Thoracic aorta (tissue), 2 donors: ENCODE data around the gene NTMT1. TPM values are rescaled to one million over a fixed set of nuclear protein-coding genes. Genes with fewer than 3 reads are reported as not detected.

Source experiments
- ATAC-seq: fragments of 150-250 bp; one replicate; pipeline ENCODE4 v1.8.0; 2017; ENCODE audit warnings: low read depth; ENCODE audit not compliant: insufficient number of reproducible peaks, low FRiP score
- DNase-seq: peaks from one replicate; pipeline ENCODE4 v3.0.0-alpha.2; 2020; ENCODE audit warnings: low spot score
- H3K27ac ChIP-seq, 2 donors: fragments of 200-600 bp; sonication (generic); 1 replicate in 1 of 2; 2 replicates in 1 of 2; pipeline ENCODE4 v1.5.1; 2016; ENCODE audit warnings: mild to moderate bottlenecking in 2 of 2, moderate library complexity in 2 of 2
- H3K27me3 ChIP-seq: fragments of 200-600 bp; sonication (generic); replicated peaks from 2 replicates; pipeline ENCODE4 v1.6.0; 2016; ENCODE audit warnings: mild to moderate bottlenecking; ENCODE audit not compliant: insufficient read depth
- H3K36me3 ChIP-seq: fragments of 200-600 bp; sonication (generic); one replicate; pipeline ENCODE4 v1.5.1; 2016
- H3K4me1 ChIP-seq, 2 donors: fragments of 200-600 bp; sonication (generic); 1 replicate in 1 of 2; 2 replicates in 1 of 2; pipeline versions ENCODE4 v1.5.1 to v1.6.0; 2016; ENCODE audit warnings: low read depth in 2 of 2, mild to moderate bottlenecking in 1 of 2; ENCODE audit not compliant: control insufficient read depth in 1 of 2
- H3K4me3 ChIP-seq: fragments of 200-600 bp; sonication (generic); 2 replicates; pipeline ENCODE4 v1.5.1; 2016; ENCODE audit warnings: mild to moderate bottlenecking
- H3K9me3 ChIP-seq: fragments of 200-600 bp; sonication (generic); 2 replicates; pipeline ENCODE4 v1.5.1; 2016
- total RNA-seq, 2 donors: library from RNA; depleted of rRNA; stranded (reverse); fragments of >200 nt; gene quantifications; one replicate each; pipeline versions ENCODE4 v1.1.0 to v1.2.3, GENCODE V29; 2016
- TF ChIP-seq, protein P1 (sequence below): fragments of 200-600 bp; sonication (generic); IDR thresholded peaks from one replicate; pipeline ENCODE4 v1.5.1; 2019; ENCODE audit warnings: antibody characterized with exemption

Gene NTMT1
- total RNA-seq, 2 donors from 2014 or later = 16.9 to 27.2 TPM

DNA sequence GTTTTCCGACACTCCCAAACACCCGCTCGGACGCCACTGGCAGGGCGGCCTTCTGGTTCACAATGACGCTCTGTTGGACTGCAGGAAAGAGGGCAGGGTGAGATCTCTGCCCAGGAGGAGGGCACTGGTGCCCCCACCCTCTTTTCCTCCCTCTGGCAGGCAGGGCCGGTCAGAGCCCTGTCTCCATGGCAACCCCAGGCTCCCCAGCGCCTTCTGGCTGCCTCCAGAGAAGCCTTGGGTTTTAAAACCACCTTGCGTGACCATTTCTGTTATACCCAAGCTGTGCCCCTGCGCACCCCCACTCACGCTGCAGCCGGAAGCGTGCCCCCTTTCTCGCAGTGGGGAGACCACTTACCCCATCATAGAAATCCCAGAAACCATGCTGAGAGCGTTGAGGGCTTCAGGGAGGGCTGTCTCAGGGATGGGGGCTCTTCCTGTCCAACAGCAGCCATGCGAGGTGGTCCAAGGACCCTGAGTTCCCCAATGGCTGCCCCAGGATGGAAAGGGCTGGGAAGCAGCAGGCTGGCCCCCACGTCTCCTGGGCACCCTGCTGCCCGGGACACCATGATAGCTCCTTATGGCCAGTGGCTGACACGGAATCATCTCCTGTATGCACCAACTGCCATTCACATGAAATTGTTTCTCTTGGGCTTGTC, 12.3 kb upstream of the NTMT1 start:
- no peaks in the 10 kb centered on the region for H3K9me3 ChIP-seq
- H3K27ac ChIP-seq = peak overlapping the region; percentile 71 to 76
- no peaks in the 10 kb centered on the region for H3K27me3 ChIP-seq
- TF ChIP-seq, protein P1, sequence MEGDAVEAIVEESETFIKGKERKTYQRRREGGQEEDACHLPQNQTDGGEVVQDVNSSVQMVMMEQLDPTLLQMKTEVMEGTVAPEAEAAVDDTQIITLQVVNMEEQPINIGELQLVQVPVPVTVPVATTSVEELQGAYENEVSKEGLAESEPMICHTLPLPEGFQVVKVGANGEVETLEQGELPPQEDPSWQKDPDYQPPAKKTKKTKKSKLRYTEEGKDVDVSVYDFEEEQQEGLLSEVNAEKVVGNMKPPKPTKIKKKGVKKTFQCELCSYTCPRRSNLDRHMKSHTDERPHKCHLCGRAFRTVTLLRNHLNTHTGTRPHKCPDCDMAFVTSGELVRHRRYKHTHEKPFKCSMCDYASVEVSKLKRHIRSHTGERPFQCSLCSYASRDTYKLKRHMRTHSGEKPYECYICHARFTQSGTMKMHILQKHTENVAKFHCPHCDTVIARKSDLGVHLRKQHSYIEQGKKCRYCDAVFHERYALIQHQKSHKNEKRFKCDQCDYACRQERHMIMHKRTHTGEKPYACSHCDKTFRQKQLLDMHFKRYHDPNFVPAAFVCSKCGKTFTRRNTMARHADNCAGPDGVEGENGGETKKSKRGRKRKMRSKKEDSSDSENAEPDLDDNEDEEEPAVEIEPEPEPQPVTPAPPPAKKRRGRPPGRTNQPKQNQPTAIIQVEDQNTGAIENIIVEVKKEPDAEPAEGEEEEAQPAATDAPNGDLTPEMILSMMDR = no peak
- DNase-seq (no peak), ATAC-seq (no peak)
- no peak overlapping the region for H3K4me3 ChIP-seq
- H3K4me1 ChIP-seq = peaks cover 13 to 45% of the 10 kb centered on the region in 2 donors
- H3K36me3 ChIP-seq = no peaks in the 10 kb centered on the region

GRCh38 chr9:129614932-129615331, 11.0 kb upstream of the NTMT1 start:
- no peaks in the 10 kb centered on the region for H3K27me3 ChIP-seq
- no peak overlapping the region for H3K4me3 ChIP-seq
- peaks cover 4 to 39% of the 10 kb centered on the region in 2 donors for H3K4me1 ChIP-seq
- DNase-seq (no peak), ATAC-seq (no peak)
- H3K9me3 ChIP-seq = no peaks in the 10 kb centered on the region
- H3K36me3 ChIP-seq = no peaks in the 10 kb centered on the region
- TF ChIP-seq, protein P1 = no peak
- H3K27ac ChIP-seq = no peak overlapping the region

DNA sequence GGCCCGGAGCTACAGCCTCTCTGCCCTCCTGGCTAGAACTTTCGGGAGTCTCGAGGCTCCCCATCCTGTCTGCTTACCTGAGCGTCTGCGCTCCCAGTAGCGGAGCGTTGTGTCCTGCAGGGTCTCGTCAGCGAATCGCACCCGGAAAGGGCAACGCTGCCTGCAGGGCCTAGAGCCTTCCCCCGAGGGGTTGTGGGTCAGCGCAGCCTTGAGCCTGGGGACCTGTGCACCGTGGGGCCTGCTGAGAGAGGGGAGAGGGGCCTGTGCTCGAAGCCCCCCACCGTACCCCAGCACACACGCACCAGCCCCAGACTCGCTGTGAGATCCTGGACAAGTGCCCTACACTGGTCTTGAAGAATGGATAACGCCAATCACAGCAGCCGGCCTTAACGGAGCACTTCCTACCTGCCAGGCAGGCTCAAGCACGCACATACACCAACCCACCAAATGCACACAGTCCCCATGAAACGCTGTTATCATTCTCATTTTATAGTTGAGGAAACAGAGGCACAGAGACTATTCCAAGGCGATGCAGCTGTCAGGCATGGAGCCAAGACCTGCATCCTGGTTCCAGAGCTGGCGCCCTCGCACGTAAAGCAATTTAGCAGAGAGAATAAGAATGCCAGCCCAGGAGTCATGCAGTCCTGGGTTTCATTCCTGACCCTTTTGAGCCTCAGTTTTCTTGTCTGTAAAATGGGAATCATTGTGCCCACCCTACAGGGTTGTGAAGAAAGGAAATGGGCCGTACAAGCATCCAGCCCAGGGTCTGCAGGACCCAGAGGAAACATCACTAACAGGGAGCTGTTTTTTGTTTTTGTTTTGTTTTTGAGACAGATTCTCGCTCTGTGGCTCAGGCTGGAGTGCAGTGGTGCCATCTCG, 10.3 kb upstream of the NTMT1 start:
- H3K9me3 ChIP-seq = no peaks in the 10 kb centered on the region
- ATAC-seq (no peak), DNase-seq (no peak)
- no peaks in the 10 kb centered on the region for H3K27me3 ChIP-seq
- TF ChIP-seq, protein P1 = no peak
- no peaks in the 10 kb centered on the region for H3K36me3 ChIP-seq
- no peak overlapping the region for H3K4me3 ChIP-seq
- H3K27ac ChIP-seq = no peak overlapping the region
- H3K4me1 ChIP-seq = peaks cover 3 to 42% of the 10 kb centered on the region in 2 donors

- TF ChIP-seq, protein P1 = no peak
- Histone ChIP-seq H3K27ac (no peak overlapping the region), H3K9me3 (no peaks in the 10 kb centered on the region), H3K36me3 (no peaks in the 10 kb centered on the region), H3K27me3 (no peaks in the 10 kb centered on the region), H3K4me1 (peaks cover 0 to 37% of the 10 kb centered on the region in 2 donors), H3K4me3 (no peak overlapping the region)
- ATAC-seq = no peak
- DNase-seq = no peak
These were observed 8.8 kb upstream of the NTMT1 start for GRCh38 chr9:129617167-129617566.
